PC-3 (cell line): ENCODE data around the gene OGFOD3. TPM values are rescaled to one million over a fixed set of nuclear protein-coding genes. Genes with fewer than 3 reads are reported as not detected.
A peak's percentile ranks its signal among the peaks of the same experiment; 100 is the strongest.

Experiments
- ATAC-seq: fragments of 200-7000 bp; cut with Tn5 transposase; 2 replicates; pipeline ENCODE4 v1.9.1; 2020; ENCODE audit warnings: mild to moderate bottlenecking, moderate library complexity
- BruUV-seq: library from RNA; stranded (reverse); fragments of 400-500 nt; replicated peaks from 2 replicates; lab custom pipeline; 2021; lab: Mats Ljungman, UMichigan
- CTCF ChIA-PET: fragments of 300-600 bp; sonication (Branson Sonifier 250); formaldehyde crosslinking; loops from one replicate; lab custom pipeline; 2022; ENCODE audit warnings: antibody characterized with exemption; lab: Charles Lee
- POLR2A ChIA-PET: fragments of 300-600 bp; sonication (Branson Sonifier 250); formaldehyde crosslinking; loops from one replicate; lab custom pipeline; 2022; ENCODE audit warnings: antibody characterized with exemption; ENCODE audit not compliant: unreplicated experiment; lab: Charles Lee
- DNase-seq: peaks from one replicate; pipeline ENCODE4 v3.0.0-alpha.2; 2015
- H2AFZ ChIP-seq: fragments of 300-600 bp; sonication (generic); 2 replicates; pipeline ENCODE4 v1.6.0; 2016; ENCODE audit warnings: antibody characterized with exemption, low read length
- H3F3A ChIP-seq: fragments of 300-600 bp; sonication (generic); one replicate; pipeline ENCODE4 v1.6.0; 2017; ENCODE audit warnings: antibody characterized with exemption, low read length, control low read depth, mild to moderate bottlenecking; ENCODE audit not compliant: unreplicated experiment
- H3K27ac ChIP-seq: fragments of 300-600 bp; sonication (generic); 2 replicates; pipeline ENCODE4 v1.5.1; 2016; ENCODE audit warnings: mild to moderate bottlenecking, low read length
- H3K27me3 ChIP-seq: fragments of 300-600 bp; sonication (generic); 2 replicates; pipeline ENCODE4 v1.6.1; 2016; ENCODE audit warnings: low read length, mixed read lengths
- H3K36me3 ChIP-seq: fragments of 300-600 bp; sonication (generic); 2 replicates; pipeline ENCODE4 v1.6.1; 2016; ENCODE audit warnings: low read depth, mixed run types, low read length, mixed read lengths
- H3K4me1 ChIP-seq: fragments of 300-600 bp; sonication (generic); 2 replicates; pipeline ENCODE4 v1.5.1; 2016; ENCODE audit warnings: low read length; ENCODE audit not compliant: insufficient read depth
- H3K4me2 ChIP-seq: fragments of 300-600 bp; sonication (generic); 2 replicates; pipeline ENCODE4 v1.6.0; 2016; ENCODE audit warnings: low read length
- H3K4me3 ChIP-seq: fragments of 300-600 bp; sonication (generic); 2 replicates; pipeline ENCODE4 v1.5.1; 2016; ENCODE audit warnings: mild to moderate bottlenecking, low read length, mixed read lengths
- H3K79me2 ChIP-seq: fragments of 300-600 bp; sonication (generic); 2 replicates; pipeline ENCODE4 v1.6.1; 2017; ENCODE audit warnings: low read length, mixed read lengths
- H3K9ac ChIP-seq: fragments of 300-600 bp; sonication (generic); 2 replicates; pipeline ENCODE4 v1.6.0; 2016; ENCODE audit warnings: mild to moderate bottlenecking, low read length
- H3K9me2 ChIP-seq: fragments of 300-600 bp; sonication (generic); replicated peaks from 2 replicates; pipeline ENCODE4 v1.6.1; 2016; ENCODE audit warnings: mixed run types, low read length, mixed read lengths
- H3K9me3 ChIP-seq: fragments of 300-600 bp; sonication (generic); 2 replicates; pipeline ENCODE4 v1.6.1; 2016; ENCODE audit warnings: low read length, mixed read lengths
- H4K20me1 ChIP-seq: fragments of 300-600 bp; sonication (generic); 2 replicates; pipeline ENCODE4 v1.6.1; 2016; ENCODE audit warnings: low read length, mixed read lengths
- EZH2 ChIP-seq: fragments of 300-600 bp; sonication (generic); IDR thresholded peaks from one replicate; pipeline ENCODE4 v1.6.1; 2017; ENCODE audit warnings: antibody characterized with exemption, mild to moderate bottlenecking, low read length; ENCODE audit not compliant: unreplicated experiment
- EZH2phosphoT487 ChIP-seq: fragments of 300-600 bp; sonication (generic); IDR thresholded peaks from 2 replicates; pipeline ENCODE4 v1.6.1; 2018; ENCODE audit warnings: mild to moderate bottlenecking, antibody characterized with exemption, low read length, borderline replicate concordance
- intact Hi-C: fragments of 100-400 bp; cut with micrococcal nuclease; formaldehyde crosslinking; loops from 2 replicates; pipeline ENCODE4 v1.9.0; 2023
- total RNA-seq: library from RNA; depleted of rRNA; stranded (reverse); fragments of >200 nt; gene quantifications from 2 replicates; pipeline ENCODE4 v1.2.3, GENCODE V29; 2014
- TF ChIP-seq, protein P1 (sequence below): fragments of 300-600 bp; sonication (generic); conservative IDR thresholded peaks from 2 replicates; pipeline ENCODE4 v1.5.1; 2017; ENCODE audit warnings: antibody characterized with exemption, low read depth, mild to moderate bottlenecking, low read length

The OGFOD3 gene
- total RNA-seq, 1 experiment from 2014 or later: 56.1 TPM

DNA sequence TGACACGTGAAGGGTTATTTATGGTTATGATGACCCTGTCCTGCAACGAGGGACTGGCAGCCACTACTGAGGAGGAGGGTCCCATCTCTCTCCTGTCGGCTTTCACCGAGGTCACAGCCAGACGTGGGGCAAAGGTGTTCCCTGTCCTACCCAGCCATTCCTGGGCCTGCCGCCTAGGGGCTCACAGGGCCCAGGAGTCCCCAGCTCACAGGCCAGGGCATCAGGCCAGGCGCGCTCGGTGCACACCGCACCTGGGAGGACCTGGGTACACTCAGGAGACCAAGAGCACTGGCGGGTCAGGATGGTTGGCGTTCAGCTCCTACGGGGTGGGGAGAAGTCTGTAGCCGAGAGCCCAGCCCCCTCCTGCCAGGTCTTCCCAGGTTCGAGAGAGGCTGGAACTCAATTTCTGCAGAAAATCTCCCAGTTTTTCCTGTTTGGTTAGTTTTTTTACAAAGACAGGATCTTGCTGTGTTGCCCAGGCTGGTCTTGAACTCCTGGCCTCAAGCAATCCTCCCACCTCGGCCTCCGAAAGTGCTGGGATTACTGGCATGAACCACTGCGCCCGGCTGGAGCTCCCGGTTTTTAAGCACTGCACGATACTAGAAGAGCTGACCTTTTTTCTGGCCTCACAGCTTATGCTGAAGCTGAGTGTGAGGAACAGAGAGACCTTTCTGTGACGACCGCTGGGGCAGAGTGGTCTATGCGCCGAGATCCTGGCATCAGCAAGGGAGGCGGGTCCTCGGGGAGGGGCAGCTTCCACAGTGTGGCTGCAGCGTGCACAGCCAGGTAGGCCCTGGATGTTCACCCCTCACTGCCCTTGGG, 24.5 kb upstream of the OGFOD3 start:
- H3K4me3 ChIP-seq: no peak overlapping the region
- no peaks in the 10 kb centered on the region for H3K9me2 ChIP-seq
- no peak overlapping the region for H3K27ac ChIP-seq
- no peak overlapping the region for H2AFZ ChIP-seq
- intact Hi-C loops: no loop called here
- H4K20me1 ChIP-seq: no peaks in the 10 kb centered on the region
- no peak overlapping the region for H3K9ac ChIP-seq
- no peaks in the 10 kb centered on the region for H3K9me3 ChIP-seq
- POLR2A ChIA-PET: no interaction called here
- no peaks in the 10 kb centered on the region for H3K27me3 ChIP-seq
- TF ChIP-seq, protein P1, sequence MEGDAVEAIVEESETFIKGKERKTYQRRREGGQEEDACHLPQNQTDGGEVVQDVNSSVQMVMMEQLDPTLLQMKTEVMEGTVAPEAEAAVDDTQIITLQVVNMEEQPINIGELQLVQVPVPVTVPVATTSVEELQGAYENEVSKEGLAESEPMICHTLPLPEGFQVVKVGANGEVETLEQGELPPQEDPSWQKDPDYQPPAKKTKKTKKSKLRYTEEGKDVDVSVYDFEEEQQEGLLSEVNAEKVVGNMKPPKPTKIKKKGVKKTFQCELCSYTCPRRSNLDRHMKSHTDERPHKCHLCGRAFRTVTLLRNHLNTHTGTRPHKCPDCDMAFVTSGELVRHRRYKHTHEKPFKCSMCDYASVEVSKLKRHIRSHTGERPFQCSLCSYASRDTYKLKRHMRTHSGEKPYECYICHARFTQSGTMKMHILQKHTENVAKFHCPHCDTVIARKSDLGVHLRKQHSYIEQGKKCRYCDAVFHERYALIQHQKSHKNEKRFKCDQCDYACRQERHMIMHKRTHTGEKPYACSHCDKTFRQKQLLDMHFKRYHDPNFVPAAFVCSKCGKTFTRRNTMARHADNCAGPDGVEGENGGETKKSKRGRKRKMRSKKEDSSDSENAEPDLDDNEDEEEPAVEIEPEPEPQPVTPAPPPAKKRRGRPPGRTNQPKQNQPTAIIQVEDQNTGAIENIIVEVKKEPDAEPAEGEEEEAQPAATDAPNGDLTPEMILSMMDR: no peak
- no peak for TF ChIP-seq EZH2phosphoT487
- no peak for TF ChIP-seq EZH2
- no peaks in the 10 kb centered on the region for H3K36me3 ChIP-seq
- BruUV-seq: TSS peak; percentile 45
- no peaks in the 10 kb centered on the region for H3F3A ChIP-seq
- DNase-seq (no peak), ATAC-seq (no peak)
- no peaks in the 10 kb centered on the region for H3K79me2 ChIP-seq
- CTCF ChIA-PET: no interaction called here
- no peak overlapping the region for H3K4me2 ChIP-seq
- no peaks in the 10 kb centered on the region for H3K4me1 ChIP-seq

DNA sequence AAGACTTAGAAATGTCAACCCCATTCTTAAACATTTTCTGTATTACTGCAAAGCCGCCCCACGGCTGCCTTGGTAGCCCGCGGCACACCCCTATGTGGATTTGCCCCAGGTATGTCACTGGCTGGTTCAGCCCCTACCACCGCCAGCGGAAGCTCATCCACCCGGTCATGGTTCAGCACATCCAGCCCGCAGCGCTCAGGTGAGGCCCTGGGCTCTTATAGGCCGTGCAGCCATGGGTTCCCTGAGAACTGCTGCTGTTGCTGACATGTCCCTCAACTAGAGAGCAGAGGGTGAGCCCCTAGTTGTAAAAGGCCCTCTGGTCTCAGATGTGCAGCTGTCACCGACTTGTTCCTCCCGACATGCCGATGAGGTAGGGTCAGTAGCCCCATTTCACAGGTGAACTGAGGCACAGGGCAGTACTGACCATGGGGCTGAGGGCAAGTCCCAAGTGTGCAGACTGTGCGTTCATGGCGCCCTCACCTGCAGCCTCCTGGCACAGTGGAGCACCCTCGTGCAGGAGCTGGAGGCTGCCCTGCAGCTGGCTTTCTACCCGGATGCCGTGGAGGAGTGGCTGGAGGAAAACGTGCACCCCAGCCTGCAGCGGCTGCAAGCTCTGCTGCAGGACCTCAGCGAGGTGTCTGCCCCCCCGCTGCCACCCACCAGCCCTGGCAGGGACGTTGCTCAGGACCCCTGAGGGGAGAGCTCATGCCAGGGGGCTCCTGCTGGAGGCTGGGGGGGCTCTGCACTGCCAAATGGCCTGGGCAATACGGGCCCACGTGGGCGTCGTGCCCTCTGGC, 23.5 kb upstream of the OGFOD3 start:
- H3K4me1 ChIP-seq: no peaks in the 10 kb centered on the region
- CTCF ChIA-PET: no interaction called here

More for the DNA sequence above, 23.5 kb upstream of the OGFOD3 start:
- no peaks in the 10 kb centered on the region for H3K79me2 ChIP-seq
- H3F3A ChIP-seq: no peaks in the 10 kb centered on the region
- no peak for TF ChIP-seq EZH2phosphoT487
- TF ChIP-seq EZH2: no peak
- TF ChIP-seq, protein P1: no peak
- no TSS peak for BruUV-seq
- H3K27me3 ChIP-seq: no peaks in the 10 kb centered on the region
- POLR2A ChIA-PET: no interaction called here
- intact Hi-C loops: no loop called here
- no peak overlapping the region for H3K4me2 ChIP-seq
- no peaks in the 10 kb centered on the region for H3K9me3 ChIP-seq
- no peak overlapping the region for H3K27ac ChIP-seq
- DNase-seq: no peak
- ATAC-seq: no peak
- H2AFZ ChIP-seq: no peak overlapping the region
- no peak overlapping the region for H3K9ac ChIP-seq
- H3K36me3 ChIP-seq: no peaks in the 10 kb centered on the region
- H4K20me1 ChIP-seq: no peaks in the 10 kb centered on the region
- H3K4me3 ChIP-seq: no peak overlapping the region
- no peaks in the 10 kb centered on the region for H3K9me2 ChIP-seq
